GM18507 (cell line): ENCODE data around the gene YIF1A.

Experiments used
- DNase-seq: peaks from one replicate; pipeline ENCODE4 v3.0.0; 2011; ENCODE audit warnings: low read depth; ENCODE audit not compliant: insufficient read length; ENCODE audit errors: extremely low spot score
- FAIRE-seq: peaks from 2 replicates; lab custom pipeline; 2011; peaks lifted over from hg19 to GRCh38; lab: Jason Lieb, UNC

YIF1A gene, protein sequence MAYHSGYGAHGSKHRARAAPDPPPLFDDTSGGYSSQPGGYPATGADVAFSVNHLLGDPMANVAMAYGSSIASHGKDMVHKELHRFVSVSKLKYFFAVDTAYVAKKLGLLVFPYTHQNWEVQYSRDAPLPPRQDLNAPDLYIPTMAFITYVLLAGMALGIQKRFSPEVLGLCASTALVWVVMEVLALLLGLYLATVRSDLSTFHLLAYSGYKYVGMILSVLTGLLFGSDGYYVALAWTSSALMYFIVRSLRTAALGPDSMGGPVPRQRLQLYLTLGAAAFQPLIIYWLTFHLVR

DNA sequence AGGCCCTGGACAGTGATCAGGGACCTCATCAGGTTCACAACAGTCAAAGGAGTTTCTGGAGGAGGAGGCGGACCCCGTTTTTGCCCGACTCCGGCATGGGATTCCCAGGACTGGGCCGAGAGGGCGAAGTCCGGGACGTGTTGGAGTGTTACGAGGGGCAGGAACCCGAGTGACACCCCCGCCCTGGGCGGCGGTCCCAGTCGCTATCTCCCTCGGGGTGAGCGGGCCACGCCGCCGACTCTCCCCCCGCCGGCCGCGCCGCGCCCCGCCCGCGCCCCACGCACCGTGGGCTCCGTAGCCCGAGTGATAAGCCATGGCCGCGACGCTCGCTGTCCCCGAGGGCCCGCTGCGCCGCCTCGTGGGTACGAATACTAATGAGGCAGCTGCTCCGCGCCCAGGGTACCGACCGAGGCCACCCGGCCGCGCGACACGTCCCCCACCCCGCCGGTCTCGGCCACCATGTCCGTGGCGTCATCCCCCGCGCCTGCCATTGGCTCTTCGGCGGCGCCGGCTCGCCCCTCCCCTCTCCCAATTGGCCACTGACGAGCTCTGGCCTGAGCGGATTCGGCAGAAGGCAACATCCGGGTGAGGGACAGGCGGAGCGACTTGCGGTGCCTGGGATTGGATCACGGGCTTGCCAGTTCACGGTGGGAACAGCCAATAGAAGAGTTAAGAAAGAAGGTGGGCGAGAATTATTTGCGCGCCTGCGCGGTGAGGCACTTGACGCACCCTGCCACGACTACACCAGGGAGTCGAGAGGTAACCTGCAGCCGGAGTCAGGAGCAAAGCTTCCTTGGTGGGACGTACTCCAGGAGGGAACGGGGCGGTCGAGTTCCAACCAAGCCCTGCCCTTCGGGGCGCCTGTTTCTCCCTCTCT, at the start of gene YIF1A:
TSS of gene YIF1A (minus strand) at position 473 of the 877 bp plus-strand sequence. CDS start at position 315, 158 bp downstream.
- DNase-seq: peak; percentile 100
- FAIRE-seq: peak; percentile 100

DNA sequence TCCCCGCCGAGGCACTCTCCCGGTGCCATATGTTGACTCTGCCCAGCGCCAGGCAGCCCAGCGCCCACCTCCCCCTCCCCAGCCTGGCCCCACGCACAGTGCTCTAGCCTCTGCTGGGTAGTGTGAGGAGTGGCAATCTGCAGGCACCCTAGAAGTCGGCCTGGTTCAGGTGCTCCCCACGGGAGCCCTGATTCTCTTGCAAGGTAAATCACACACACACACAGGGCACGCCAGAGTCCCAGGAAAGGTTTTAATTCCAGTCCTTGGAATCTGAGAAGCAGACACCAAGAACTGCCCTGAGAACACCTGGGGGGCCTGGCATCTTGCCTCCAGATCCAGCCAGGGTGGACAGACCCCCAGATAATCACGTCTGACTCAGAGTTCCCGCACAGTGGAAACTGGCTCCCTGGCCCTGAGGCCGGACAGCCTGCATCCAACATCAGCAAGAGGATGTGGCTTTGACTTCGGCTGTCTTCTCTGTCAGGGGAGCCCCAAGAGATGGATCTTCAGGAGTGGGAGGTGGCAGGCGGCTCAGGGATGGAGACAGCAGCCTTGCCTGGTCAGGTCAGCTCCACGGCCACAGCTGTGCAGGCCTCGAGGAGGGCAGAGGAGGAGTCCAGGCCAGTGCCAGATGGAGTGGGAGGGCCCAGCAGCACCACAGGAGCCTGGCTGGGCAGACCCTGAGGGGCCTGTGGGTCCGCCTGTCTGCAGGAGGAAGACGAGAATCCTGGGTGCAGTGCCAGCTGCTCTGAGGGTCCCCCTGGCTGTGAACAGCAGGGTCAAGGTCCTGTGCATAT, 48.4 kb upstream of the YIF1A start:
- FAIRE-seq: no peak

DNA sequence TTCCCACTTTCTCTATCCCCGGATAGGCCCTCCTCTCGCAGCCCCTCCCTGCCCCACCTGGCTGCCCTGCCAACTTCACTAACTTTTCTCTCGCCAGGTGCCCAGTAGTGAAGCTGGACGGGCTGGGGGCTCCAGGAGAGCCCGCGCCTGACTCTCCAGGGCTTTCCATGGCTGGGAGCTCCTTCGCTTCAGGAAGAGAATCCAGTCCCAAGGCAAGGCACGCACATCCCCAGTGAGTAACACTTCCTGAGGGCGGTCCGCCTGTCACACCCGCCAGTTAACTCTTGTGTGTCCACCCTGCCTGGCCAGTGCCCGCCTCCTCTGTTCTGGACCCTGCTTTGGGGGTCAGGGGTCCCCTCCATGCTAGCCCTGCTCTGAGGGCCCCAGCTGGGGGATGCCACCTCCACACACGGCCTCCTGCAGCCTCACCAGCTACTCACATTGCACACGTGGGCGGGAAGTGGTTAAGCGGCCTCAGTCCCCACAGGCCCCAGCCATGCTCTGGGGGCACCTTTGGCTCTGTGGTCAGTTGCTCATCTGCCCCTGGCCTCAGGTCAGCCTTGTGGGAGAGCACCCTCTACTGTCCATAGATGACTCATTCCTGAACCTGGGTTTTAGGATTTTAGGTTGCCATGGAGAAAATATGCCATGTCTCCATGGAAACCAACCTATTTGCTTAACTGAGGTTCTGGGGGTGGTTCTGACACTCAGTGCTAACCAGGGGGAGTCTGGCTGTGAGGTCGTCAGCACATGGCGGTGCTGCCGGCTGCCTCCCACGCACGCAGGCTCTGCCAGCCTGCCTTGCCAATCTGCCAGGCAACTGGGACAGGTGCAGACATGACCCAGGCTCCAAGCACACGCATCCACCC, 47.5 kb upstream of the YIF1A start, which contains the start of gene RIN1:
TSS of gene RIN1 (minus strand) at position 201 of the 869 bp plus-strand sequence. CDS start at position 169, 32 bp downstream.
- DNase-seq (peak; percentile 80), FAIRE-seq (peak; percentile 90)

More for the DNA sequence above, 48.4 kb upstream of the YIF1A start:
- DNase-seq: no peak

DNA sequence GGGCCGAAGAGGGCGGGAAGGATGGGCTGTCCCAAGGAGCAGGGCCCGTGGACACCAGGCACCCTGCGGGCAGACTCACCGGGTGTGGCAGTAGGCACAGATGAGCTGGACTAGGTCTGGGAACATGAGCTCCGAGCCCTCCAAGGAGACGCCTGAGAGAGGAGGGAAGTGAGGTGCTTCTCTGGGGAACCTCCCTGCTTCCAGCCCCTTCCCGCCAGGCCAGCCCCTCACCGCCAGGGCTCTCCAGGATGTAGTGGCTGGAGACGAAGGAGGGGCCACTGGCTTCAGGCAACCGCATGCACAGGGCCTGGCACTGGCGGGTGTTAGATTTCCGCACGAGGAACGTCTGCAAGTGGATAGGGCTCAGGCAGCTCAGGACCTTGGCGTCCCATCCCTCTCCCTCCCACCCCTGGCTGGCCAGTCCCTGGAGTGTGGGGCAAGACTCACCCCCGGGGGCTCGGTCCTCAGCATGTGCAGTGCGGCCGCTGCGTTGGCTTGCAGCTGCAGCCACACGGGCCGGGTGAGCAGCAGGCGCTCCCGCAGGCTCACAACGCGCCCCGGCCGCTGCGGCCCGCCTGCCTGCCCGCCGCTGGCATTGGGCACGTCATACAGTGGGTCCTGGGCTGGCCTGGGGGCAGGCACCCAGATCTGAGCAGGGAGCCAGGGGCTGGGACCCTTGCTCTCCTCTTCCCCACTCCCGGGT, 46.7 kb upstream of the YIF1A start:
- FAIRE-seq: no peak
- DNase-seq: no peak

DNA sequence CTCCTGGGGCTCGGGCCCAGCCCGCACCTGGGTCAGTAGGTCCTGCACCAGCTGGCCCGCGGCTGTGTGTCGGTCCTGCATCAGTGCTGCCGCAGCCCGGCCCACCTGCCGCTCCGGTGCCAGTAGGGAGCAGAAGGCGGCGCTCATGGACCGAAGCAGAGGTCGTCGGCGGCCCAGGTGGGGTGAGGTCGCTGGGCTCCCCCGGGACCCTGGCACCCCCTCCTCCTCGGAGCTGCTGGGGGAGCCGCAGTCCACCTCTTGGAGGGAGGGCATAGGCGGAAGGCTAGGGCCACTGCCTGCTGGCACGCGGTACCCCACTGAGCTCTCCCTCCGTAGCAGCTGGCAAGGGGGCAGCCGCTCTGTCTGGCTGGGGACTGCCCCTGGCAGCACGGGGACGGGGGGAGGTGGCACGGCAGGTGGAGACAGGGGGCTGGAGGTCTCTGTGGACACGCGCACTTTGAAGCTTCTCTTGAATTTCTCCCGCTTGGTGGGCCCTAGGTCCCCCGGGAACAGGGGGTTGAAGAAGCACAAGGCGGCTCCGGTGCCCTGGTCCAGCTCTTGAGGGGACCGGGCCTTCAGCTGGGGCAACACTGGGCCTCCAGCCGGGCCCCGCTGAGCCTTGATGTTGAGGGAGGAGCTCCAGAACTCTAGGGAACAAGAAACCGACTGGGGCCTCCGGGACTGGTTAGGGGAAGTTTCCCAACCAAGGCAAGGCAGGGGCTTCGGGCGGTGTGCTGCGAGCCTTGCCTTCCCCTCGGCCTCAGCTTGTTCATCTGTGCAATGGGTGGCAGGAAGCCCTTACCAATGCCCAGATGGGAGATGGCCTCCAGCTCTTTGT, 45.9 kb upstream of the YIF1A start:
- FAIRE-seq (no peak), DNase-seq (no peak)

DNA sequence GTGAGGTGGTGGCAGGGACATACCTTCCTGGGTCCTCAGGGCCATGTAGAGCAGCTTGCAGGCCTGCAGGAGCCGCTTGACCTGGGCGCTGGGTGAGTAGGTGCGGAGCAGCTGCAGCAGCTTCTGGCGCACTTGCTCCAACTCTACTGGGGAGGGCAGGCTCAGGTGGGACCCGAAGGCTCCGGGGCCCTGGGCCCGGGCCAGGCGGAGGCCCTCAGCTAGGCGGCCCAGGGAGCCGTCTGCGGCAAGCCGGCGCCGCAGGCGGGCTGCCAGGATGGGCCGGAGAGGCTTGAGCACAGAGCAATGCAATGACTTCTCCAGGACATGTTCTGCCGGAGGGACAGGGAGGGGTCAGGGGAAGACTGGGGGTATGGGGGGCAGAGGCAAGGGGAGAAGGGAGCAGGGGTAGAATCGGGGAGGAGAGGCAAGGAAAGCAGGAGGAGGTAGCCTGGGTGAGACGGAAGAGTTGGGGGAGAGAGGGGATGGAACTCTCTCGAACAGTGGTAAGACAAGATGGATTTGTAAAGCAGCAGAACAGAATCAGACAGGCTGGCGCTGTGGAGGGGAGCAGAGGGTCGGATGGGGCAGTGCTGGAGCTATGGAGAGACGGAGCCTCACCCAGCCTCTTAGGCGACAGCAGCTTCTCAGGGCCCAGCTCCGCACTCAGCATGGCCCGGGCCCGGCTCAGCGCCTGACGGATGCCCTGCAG, 45.1 kb upstream of the YIF1A start:
- DNase-seq: no peak
- no peak for FAIRE-seq

DNA sequence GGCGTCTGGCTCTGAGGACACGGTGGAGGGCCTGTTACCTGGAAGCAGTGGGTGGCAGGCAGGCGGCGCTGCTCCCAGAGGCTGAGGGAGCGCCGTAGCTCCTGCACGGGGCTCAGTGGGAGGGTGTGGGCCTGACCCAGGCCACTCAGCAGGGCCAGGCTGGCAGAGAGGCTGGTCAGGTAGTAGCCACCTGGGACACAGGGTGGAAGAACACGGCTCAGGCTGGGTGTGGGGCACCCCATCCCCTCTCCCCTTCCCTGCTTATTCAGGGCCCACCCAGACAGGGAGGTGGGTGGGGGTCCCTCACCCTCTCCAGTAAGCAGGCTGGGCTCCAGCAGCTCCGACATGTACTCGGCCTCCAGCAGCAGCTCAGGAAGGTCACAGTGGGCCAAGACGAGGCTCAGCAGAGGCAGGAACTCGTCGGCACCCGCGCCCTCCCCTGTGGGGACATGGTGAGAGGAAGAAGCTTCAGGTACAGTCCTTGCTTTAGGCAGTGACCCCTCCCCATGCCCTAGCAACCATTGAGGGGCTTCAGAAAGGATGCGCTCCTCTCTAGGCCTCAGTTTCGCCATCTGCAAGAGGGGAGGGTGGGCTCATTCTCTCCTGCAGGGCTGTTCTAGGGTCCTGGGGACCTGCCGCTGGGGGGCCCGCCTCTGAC, 44.4 kb upstream of the YIF1A start:
- no peak for DNase-seq
- FAIRE-seq: no peak

DNA sequence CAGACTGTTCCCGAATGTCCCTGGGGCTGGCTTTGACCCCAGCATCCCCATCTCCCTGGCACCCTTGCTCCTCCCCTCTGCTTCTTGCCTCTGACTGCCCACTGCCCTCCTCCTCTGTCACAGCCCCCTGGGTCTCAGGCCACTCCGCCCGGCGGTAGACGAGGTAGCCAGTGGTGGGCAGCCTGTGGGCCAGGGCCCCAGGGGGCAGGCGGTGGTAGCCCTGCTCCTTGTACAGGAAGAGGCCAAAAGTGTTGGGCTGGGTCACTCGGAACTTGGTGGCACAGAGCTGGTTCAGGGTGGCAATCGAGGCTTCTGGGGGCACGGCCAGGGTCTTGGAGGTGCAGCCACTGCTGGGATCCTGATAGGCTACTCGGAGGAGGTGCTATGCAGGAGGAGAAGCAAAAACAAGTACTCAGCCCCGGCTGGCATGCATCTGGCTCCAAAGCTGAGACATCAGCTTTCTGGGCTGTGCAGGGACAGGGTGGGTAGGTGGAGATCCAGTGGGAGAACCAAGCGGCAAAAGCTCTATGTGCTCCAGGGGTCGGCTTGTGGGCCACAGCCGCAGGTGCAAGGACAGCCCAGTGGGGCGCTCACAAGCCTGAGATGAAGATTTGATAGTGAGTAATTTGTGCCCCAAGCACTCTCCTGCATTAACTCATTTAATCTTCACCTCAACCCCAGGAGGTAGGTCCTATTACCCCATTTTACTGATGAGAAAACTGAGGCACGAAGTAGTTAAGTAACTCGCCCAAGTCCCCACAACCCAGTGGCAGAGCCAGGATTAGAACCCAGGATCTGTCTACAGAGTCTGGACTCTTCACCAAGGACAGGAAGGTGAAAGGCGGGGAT, 43.7 kb upstream of the YIF1A start:
- FAIRE-seq (no peak), DNase-seq (no peak)

DNA sequence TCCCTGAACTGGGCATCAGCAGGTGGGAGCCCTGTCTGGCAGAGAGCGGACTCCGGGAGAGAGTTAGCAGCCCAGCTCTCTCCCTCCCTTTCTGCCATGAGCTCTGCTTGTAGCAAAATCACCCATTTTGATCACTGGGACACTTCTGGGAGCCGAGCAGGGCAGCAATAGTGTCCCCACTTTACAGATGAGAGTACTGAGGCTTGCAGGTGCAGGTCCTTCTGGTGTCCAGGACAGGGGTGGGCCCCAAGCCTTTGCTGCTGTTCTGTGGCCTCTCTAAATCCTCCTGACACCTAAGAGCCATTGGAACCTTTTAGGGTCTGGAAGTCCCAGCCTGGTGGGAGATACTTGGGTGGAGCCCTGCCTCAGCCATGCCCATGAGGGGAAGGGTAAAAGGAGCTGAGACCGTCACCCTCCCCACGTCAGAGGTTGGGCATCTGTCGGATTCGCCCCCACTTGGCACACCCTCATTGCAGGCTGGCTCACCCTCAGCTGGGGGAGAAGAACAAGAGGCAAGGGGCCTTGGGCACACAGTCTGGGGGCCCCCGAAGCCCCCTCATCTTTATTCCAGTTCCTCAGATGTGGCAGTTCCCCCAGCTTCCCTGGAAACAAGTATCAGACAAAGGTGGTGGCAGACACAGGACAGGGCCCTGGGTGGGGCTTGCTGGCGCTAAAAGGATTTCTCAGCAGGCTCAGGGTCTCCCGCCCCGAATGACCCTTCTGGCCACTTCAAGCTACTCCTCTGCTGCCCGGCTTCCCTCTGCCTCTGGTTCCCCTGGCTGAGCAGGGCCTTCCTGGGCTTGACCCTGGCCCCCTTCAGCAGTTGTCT, 42.8 kb upstream of the YIF1A start:
- no peak for FAIRE-seq
- no peak for DNase-seq

DNA sequence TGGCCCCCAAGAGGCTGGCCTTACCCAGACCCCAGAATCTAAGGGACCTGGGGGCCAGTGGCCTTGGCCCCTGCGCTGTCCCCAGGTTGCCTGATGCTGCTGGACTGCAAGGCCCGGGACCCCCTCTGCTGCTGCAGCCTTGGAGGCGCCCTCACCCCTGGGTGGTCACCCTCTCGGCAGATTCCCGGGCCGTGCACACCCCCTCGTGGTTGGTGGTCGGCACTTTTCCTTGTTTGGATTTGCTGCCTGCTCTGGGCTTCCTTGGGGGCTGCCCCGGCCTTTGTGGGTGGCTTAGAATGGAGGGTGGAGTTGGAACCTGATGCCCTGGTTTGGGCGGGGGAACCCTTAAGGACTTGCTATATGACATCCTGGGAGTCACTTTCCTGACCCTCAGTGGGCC, 42.0 kb upstream of the YIF1A start:
- FAIRE-seq: no peak
- DNase-seq: no peak

DNA sequence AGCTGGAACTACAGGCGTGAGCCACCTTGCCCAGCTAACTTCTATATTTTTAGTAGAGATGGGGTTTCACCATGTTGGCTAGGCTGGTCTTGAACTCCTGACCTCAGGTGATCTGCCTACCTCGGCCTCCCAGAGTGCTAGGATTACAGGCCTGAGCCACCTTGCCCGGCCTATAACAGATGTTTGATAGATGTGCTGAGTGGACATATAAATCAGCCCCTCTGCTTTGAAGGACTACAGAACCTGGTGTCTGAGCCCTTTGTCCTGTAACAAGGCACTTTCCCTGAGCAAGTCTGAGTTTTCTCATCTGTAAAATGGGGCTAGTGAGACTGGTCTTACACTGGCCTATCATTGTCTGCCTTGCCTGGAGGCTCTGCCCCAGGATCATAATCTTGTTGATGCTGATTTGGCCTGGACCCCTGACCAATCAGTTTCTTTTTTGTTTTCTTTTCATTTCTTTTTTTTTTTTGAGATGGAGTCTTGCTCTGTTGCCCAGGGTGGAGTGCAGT, 40.3 kb upstream of the YIF1A start:
- no peak for FAIRE-seq
- no peak for DNase-seq

DNA sequence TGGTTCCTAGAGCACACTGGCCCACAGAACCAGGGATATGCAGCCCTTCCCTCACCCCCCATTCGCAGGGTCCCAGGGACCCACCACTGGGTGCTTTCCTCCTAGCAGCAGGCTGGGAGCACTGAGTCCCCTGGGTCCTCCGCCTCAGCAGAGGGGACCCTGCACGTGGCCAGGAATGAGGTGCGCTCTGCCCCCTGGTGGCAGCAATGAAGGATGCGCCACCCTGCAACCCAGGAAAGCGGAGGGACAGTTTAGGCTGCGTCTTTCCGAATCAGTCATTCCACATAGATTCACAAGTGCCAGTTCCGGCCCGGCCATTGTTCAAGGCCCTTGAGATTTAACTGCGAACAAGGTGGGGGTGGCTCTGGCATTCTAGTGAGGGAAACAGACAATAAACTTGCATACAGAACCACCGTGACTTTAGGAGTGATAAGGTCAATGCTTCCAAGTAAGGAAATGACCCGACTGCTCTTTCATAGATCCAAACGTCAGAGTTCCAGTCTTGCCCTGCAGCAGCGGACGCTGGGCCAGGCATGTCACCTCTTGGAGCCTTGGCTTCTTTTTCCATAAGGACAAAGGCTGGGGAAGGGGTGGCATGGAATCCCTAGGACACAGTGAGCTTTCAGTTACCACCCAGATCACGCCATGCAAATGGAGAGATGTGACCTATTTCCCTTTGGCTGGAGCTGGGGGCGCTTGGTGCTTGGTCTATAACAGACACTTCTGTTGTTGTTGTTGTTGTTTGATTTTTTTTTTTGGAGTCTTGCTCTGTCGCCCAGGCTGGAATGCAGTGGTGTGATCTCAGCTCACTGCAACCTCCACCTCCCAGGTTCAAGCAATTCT, 39.6 kb upstream of the YIF1A start:
- FAIRE-seq: peak; percentile 85
- DNase-seq: peak; percentile 78

DNA sequence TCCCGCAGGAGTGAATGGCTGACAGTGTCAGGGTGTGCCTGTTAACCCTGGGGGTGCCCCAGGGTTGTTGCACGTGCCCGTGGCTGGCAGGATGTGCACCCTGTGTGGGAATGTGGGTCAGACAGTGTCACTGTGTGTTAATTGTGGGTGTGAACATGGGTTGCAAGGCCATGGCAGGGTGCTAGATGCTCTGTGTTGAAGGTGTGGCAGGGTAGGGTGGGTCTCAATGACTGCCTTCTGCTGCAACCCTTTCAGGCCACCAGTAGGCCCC, 39.0 kb upstream of the YIF1A start:
- FAIRE-seq (no peak), DNase-seq (no peak)
